HG02571 (cell line): ENCODE measurements around the gene NES.

Experiments used
- ATAC-seq: cut with Tn5 transposase; IDR thresholded peaks from one replicate; pipeline ENCODE4 v1.9.1; 2021; ENCODE audit warnings: mild to moderate bottlenecking, moderate library complexity; ENCODE audit not compliant: unreplicated experiment

Gene NES

GRCh38 chr1:156676820-156677615, at the start of gene NES:
Gene NES (minus strand): TSS chr1:156677407. CDS start chr1:156677264, 143 bp downstream.
- ATAC-seq: no peak

- no peak for ATAC-seq
Measured at GRCh38 chr1:156726549-156727226, 49.5 kb upstream of the NES start.

GRCh38 chr1:156725683-156726280, 48.6 kb upstream of the NES start:
- no peak for ATAC-seq

- no peak for ATAC-seq
Measured at GRCh38 chr1:156721535-156721934, 44.3 kb upstream of the NES start.

- ATAC-seq: no peak
Measured at GRCh38 chr1:156721131-156721530, 43.9 kb upstream of the NES start.

GRCh38 chr1:156717351-156717750, 40.1 kb upstream of the NES start:
- no peak for ATAC-seq

- ATAC-seq: no peak
Measured at GRCh38 chr1:156714830-156715229, 37.6 kb upstream of the NES start.

- ATAC-seq: no peak
Measured at GRCh38 chr1:156712626-156713025, 35.4 kb upstream of the NES start.

- no peak for ATAC-seq
Measured at GRCh38 chr1:156711011-156711817, 34.0 kb upstream of the NES start.

GRCh38 chr1:156709757-156710489, 32.7 kb upstream of the NES start:
- no peak for ATAC-seq

GRCh38 chr1:156709031-156709430, 31.8 kb upstream of the NES start:
- ATAC-seq: no peak

- no peak for ATAC-seq
Measured at GRCh38 chr1:156708218-156708661, 31.0 kb upstream of the NES start.

- ATAC-seq: no peak
Measured at GRCh38 chr1:156707417-156708217, 30.4 kb upstream of the NES start.

GRCh38 chr1:156706657-156707416, 29.6 kb upstream of the NES start:
- ATAC-seq: no peak

GRCh38 chr1:156705918-156706656, 28.9 kb upstream of the NES start:
- ATAC-seq: no peak

- no peak for ATAC-seq
Measured at GRCh38 chr1:156705321-156705917, 28.2 kb upstream of the NES start, which contains the start of gene CRABP2. Gene CRABP2 (minus strand): TSS chr1:156705583. CDS start chr1:156705446, 137 bp downstream.

- no peak for ATAC-seq
Measured at GRCh38 chr1:156704930-156705320, 27.7 kb upstream of the NES start.
